GM19455 (cell line): ENCODE results near the gene RDH12.
"Not testable (repeated sequence)": the region's sequence is repeated elsewhere in the genome, so short reads cannot be mapped to it uniquely, and the experiment has no call there.

Source experiments
- ATAC-seq: cut with Tn5 transposase; IDR thresholded peaks from one replicate; pipeline ENCODE4 v1.9.1; 2021; ENCODE audit not compliant: unreplicated experiment

Gene RDH12

GRCh38 chr14:67704484-67705089 is 2.9 kb downstream of the RDH12 start:
- ATAC-seq = no peak

GRCh38 chr14:67705211-67705610 is 3.5 kb downstream of the RDH12 start:
- ATAC-seq = no peak

DNA sequence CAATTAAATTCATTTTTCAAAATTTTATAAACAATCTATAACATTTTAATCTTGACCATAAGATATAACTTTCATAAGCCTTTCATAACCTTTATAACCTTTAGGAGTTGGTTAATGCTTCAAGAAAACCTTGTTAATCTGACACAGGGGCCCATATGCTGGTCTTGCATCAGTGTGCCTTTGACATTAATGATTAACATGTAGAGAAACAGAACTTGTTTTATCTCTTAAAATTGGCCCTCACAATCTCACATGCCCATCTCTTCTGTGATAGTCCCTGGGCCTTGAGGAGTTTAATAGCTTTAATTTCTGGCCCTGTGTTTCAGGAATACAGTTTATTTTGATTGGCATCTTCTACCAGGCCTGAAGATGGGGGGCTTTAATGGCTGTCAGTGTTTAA is 7.7 kb downstream of the RDH12 start:
- not testable (repeated sequence) for ATAC-seq

DNA sequence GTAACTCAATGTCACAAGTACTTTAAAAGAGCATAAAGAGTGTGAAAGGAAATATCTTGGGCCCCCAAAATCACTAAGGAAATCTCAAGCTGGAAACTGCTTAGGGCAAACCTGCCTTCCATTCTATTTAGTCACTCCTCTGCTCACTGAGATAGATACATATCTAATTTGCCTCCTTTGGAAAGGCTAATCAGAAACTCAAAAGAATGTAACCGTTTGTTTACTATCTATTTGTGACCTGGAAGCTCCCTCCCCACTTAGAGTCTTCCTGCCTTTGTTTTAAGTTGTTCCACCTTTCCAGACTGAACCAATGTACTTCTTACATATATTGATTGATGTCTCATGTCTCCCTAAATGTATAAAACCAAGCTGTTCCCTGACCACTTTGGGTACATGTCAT is 8.1 kb downstream of the RDH12 start:
- ATAC-seq = not testable (repeated sequence)

DNA sequence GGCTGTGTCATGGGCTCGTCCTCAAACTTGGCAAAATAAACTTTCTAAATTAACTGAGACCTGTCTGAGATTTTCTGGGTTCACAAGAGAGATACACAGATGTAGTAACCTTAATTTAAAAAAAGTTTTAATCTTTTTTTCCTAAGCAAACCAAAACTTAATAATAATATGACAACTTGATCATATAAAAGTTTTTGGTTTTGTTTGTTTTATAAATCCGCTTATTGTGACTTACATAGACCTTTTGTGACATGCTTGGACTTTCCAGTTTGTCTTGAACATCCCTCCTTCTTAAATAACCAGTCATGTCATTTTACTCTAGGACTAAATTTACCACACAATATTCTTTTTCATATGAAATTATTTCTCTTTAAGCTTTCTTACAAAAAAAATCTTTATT is 8.5 kb downstream of the RDH12 start:
- ATAC-seq = no peak

DNA sequence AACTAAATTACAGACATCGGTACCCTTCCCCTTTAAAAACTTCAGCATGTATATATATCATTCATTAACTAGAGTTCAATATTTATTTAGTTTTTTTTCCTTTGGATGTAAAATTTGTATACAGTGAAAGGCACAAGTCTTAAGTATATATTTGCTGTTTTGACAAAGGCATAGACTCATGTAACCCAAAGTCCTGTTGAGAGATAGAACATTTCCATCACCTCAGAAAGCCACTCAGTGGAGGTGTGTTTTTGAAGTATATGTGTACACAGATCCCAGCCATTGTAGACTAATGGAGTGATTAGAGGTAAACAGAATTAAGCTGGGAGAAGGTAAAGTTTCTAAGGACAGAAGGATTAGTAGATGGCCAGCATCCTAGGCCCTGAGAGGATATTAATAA is 15.4 kb downstream of the RDH12 start:
- no peak for ATAC-seq

GRCh38 chr14:67718265-67718664 is 16.6 kb downstream of the RDH12 start:
- ATAC-seq = no peak

- ATAC-seq = not testable (repeated sequence)
Measured at GRCh38 chr14:67719385-67719784, 17.7 kb downstream of the RDH12 start.

DNA sequence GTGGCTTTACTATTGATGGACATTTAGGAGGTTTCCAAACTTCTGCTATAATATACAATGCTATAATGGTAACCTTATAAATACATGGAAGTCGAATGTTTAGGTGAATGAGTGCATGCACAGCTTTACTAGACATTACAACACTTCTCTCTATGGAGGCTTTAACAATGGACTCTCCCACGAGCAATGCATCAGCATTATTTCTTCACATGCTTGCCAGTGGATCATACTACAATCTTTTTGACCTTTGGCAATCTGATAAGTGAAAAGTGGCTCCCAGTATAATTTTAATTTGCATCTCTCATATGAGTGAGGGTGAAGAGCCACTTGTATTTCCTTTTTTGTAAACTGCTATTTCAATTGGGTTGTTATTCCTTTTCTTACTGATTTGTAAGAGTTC is 18.2 kb downstream of the RDH12 start:
- ATAC-seq = no peak

DNA sequence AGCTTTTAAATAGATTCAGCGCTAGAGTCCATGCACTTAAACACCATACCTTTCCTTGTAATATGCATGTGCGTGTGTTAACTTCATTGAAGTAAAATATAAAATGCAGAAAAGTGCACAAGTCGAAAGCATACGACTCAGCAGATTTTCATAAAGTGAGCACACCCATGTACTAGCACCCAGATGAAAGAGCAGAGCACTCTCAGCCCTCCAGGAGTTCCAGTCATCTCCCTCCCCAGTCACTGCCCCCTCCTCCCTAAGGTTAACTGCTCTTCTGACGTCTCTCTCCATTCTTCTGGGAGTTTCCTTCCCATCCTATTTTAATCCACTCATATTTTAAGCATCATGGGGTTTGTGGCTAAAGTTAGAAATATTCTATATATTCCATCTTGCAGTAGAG is 20.2 kb downstream of the RDH12 start:
- ATAC-seq = no peak

GRCh38 chr14:67722293-67722692 is 20.6 kb downstream of the RDH12 start:
- ATAC-seq = no peak

- ATAC-seq = no peak
Measured at GRCh38 chr14:67725171-67725570, 23.5 kb downstream of the RDH12 start.

- no peak for ATAC-seq
Measured at GRCh38 chr14:67727361-67727760, 25.7 kb downstream of the RDH12 start.

- no peak for ATAC-seq
Measured at GRCh38 chr14:67728258-67728657, 26.6 kb downstream of the RDH12 start.

DNA sequence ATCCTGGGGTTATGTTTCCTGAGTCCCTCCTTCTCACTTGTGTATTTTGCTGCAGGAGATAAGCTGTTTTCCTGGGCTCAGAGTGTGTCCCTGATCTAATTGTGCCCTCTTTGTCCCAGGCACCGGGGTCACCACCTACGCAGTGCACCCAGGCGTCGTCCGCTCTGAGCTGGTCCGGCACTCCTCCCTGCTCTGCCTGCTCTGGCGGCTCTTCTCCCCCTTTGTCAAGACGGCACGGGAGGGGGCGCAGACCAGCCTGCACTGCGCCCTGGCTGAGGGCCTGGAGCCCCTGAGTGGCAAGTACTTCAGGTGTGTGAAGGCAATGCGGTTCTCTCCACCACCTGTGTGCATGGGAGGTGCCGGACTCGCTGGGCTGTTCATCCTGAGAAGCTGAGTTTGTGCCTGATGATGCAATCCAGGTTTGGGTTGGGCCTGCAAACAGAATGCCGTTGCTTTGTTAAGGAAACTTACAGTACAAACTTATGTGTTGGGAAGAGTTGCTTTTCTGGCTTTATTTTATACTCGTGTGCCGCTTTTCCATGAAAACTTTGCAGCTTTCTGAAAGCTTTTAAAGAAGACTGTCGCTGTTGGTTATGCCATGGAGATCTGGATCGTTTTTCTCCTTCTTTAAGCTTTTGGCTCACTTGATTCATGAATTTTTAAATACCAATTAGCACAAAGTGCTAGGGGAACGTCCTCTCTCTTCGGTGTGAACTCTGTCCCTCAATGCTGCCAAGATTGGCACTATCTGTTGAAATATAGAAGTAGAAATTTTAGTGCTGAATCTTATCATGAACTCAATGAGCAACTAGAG is 27.6 kb downstream of the RDH12 start:
- no peak for ATAC-seq

GRCh38 chr14:67733616-67734015 is 31.9 kb downstream of the RDH12 start:
- no peak for ATAC-seq

GRCh38 chr14:67734675-67735074 is 33.0 kb downstream of the RDH12 start:
- no peak for ATAC-seq

- no peak for ATAC-seq
Measured at GRCh38 chr14:67735336-67736147, 33.9 kb downstream of the RDH12 start.

DNA sequence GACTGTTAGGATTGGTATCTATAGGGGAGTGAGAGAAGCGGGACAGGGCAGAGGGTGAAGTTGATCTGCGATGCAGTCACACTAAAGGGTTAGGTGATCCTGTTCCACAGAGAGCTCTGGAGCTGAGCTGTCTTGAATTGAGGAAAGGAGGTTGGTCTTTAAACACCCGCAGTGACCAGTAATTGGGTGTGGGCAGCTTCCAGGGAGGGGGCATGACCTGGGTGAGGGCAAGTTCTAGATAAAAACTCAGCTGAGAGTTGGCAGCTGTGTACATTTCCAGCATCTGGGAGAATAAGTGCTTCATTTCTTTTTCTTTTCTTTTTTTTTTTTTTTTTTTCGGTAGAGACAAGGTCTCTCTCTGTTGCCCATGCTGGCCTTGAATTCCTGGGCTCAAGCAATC is 35.1 kb downstream of the RDH12 start:
- ATAC-seq = no peak

GRCh38 chr14:67738740-67739504 is 37.2 kb downstream of the RDH12 start:
- ATAC-seq = no peak

GRCh38 chr14:67744046-67744445 is 42.4 kb downstream of the RDH12 start:
- no peak for ATAC-seq
